Stimulated activated naive B cell treated with anti-CD40 and anti-IgM and Interleukin-4, amounts not matched to agents 10 μg/mL and 1 μg/mL and 100 μg/mL, for 72 hours (primary cell): ENCODE measurements around the gene STRN3.
"Not testable (repeated sequence)": the region's sequence is repeated elsewhere in the genome, so short reads cannot be mapped to it uniquely, and the experiment has no call there.

Source experiments
- ATAC-seq, 2 donors: fragments of 150-1000 bp; cut with Tn5 transposase; replicated peaks; 2 replicates each; pipeline ENCODE4 v1.10.0; 2021; ENCODE audit warnings: moderate library complexity in 1 of 2
- DNase-seq: peaks from one replicate; pipeline ENCODE4 v3.0.0; 2021
- H3K27ac Mint-ChIP-seq: one replicate; pipeline ENCODE4 v1.8.0; 2022; ENCODE audit warnings: mild to moderate bottlenecking, mixed read lengths
- H3K27me3 Mint-ChIP-seq, 2 donors: one replicate each; pipeline ENCODE4 v1.8.0; 2022; ENCODE audit warnings: mixed read lengths in 2 of 2
- H3K36me3 Mint-ChIP-seq, 2 donors: one replicate each; pipeline ENCODE4 v1.8.0; 2022; ENCODE audit warnings: mixed read lengths in 2 of 2, mild to moderate bottlenecking in 1 of 2
- H3K4me1 Mint-ChIP-seq, 2 donors: one replicate each; pipeline ENCODE4 v1.8.0; 2022; ENCODE audit warnings: mixed read lengths in 2 of 2, mild to moderate bottlenecking in 1 of 2
- H3K4me3 Mint-ChIP-seq, 2 donors: one replicate each; pipeline ENCODE4 v1.8.0; 2022; ENCODE audit warnings: mild to moderate bottlenecking in 2 of 2, mixed read lengths in 2 of 2, moderate library complexity in 1 of 2
- H3K9me3 Mint-ChIP-seq, 2 donors: one replicate each; pipeline ENCODE4 v1.8.0; 2022; ENCODE audit warnings: mixed read lengths in 2 of 2, mild to moderate bottlenecking in 1 of 2

Gene STRN3

GRCh38 chr14:30914812-30915211 lies 111.4 kb downstream of the STRN3 start:
- ATAC-seq: no peak
- DNase-seq: no peak
- H3K4me3 Mint-ChIP-seq: no peak overlapping the region
- peaks cover 12 to 21% of the 10 kb centered on the region in 2 donors for H3K36me3 Mint-ChIP-seq
- H3K27me3 Mint-ChIP-seq: no peaks in the 10 kb centered on the region
- no peak overlapping the region for H3K27ac Mint-ChIP-seq
- no peaks in the 10 kb centered on the region for H3K4me1 Mint-ChIP-seq
- no peaks in the 10 kb centered on the region for H3K9me3 Mint-ChIP-seq

GRCh38 chr14:30908826-30909225 lies 117.4 kb downstream of the STRN3 start:
- ATAC-seq (no peak), DNase-seq (no peak)
- Mint-ChIP-seq H3K4me3 (no peak overlapping the region), H3K9me3 (no peaks in the 10 kb centered on the region), H3K27me3 (no peaks in the 10 kb centered on the region), H3K27ac (no peak overlapping the region), H3K4me1 (no peaks in the 10 kb centered on the region), H3K36me3 (peaks cover 14 to 20% of the 10 kb centered on the region in 2 donors)

- Mint-ChIP-seq H3K9me3 (no peaks in the 10 kb centered on the region), H3K36me3 (peaks cover 14 to 20% of the 10 kb centered on the region in 2 donors), H3K4me1 (no peaks in the 10 kb centered on the region), H3K4me3 (no peak overlapping the region), H3K27ac (no peak overlapping the region), H3K27me3 (no peaks in the 10 kb centered on the region)
- ATAC-seq (no peak), DNase-seq (no peak)
Observed at GRCh38 chr14:30907659-30908057, 118.5 kb downstream of the STRN3 start.

GRCh38 chr14:30906752-30907658 lies 119.2 kb downstream of the STRN3 start:
- Mint-ChIP-seq H3K9me3 (no peaks in the 10 kb centered on the region), H3K36me3 (peaks cover 15 to 20% of the 10 kb centered on the region in 2 donors), H3K27ac (no peak overlapping the region), H3K27me3 (no peaks in the 10 kb centered on the region), H3K4me3 (no peak overlapping the region), H3K4me1 (no peaks in the 10 kb centered on the region)
- DNase-seq: no peak
- ATAC-seq: peak in 1 of 2 donors; percentile 51

- Mint-ChIP-seq H3K27ac (no peak overlapping the region), H3K27me3 (no peaks in the 10 kb centered on the region), H3K4me1 (peaks cover 0 to 3% of the 10 kb centered on the region in 2 donors), H3K36me3 (peaks cover 17 to 29% of the 10 kb centered on the region in 2 donors), H3K4me3 (no peak overlapping the region), H3K9me3 (no peaks in the 10 kb centered on the region)
- DNase-seq (no peak), ATAC-seq (no peak)
Observed at GRCh38 chr14:30903285-30904124, 122.7 kb downstream of the STRN3 start.

GRCh38 chr14:30897121-30897520 lies 129.1 kb downstream of the STRN3 start:
- not testable (repeated sequence) for DNase-seq, ATAC-seq, H3K9me3 Mint-ChIP-seq, H3K4me3 Mint-ChIP-seq, H3K4me1 Mint-ChIP-seq, H3K27me3 Mint-ChIP-seq, H3K27ac Mint-ChIP-seq
- peaks cover 10 to 44% of the 10 kb centered on the region in 2 donors for H3K36me3 Mint-ChIP-seq

GRCh38 chr14:30896435-30896834 lies 129.7 kb downstream of the STRN3 start:
- Mint-ChIP-seq H3K4me1 (peaks cover 0 to 6% of the 10 kb centered on the region in 2 donors), H3K27me3 (no peaks in the 10 kb centered on the region), H3K4me3 (no peak overlapping the region), H3K36me3 (peaks cover 7 to 41% of the 10 kb centered on the region in 2 donors), H3K27ac (no peak overlapping the region), H3K9me3 (no peaks in the 10 kb centered on the region)
- no peak for DNase-seq
- no peak for ATAC-seq

GRCh38 chr14:30894923-30895515 lies 131.2 kb downstream of the STRN3 start:
- ATAC-seq (no peak), DNase-seq (no peak)
- Mint-ChIP-seq H3K27me3 (no peaks in the 10 kb centered on the region), H3K4me1 (peaks cover 0 to 6% of the 10 kb centered on the region in 2 donors), H3K4me3 (no peak overlapping the region), H3K36me3 (peaks cover 7 to 35% of the 10 kb centered on the region in 2 donors), H3K27ac (no peak overlapping the region), H3K9me3 (no peaks in the 10 kb centered on the region)

- Mint-ChIP-seq H3K27me3 (no peaks in the 10 kb centered on the region), H3K4me1 (peaks cover 0 to 3% of the 10 kb centered on the region in 2 donors), H3K27ac (no peak overlapping the region), H3K36me3 (peaks cover 4 to 26% of the 10 kb centered on the region in 2 donors), H3K4me3 (no peak overlapping the region), H3K9me3 (no peaks in the 10 kb centered on the region)
- DNase-seq (no peak), ATAC-seq (no peak)
Observed at GRCh38 chr14:30893819-30894218, 132.4 kb downstream of the STRN3 start.

- H3K36me3 Mint-ChIP-seq: no peaks in the 10 kb centered on the region
- no peaks in the 10 kb centered on the region for H3K27me3 Mint-ChIP-seq
- no peak overlapping the region for H3K4me3 Mint-ChIP-seq
- no peak overlapping the region for H3K27ac Mint-ChIP-seq
- DNase-seq (no peak), ATAC-seq (no peak)
- no peaks in the 10 kb centered on the region for H3K4me1 Mint-ChIP-seq
- no peaks in the 10 kb centered on the region for H3K9me3 Mint-ChIP-seq
Observed at GRCh38 chr14:30889244-30889594, 137.0 kb downstream of the STRN3 start.

GRCh38 chr14:30888480-30889243 lies 137.5 kb downstream of the STRN3 start:
- DNase-seq: no peak
- ATAC-seq: no peak
- no peaks in the 10 kb centered on the region for H3K27me3 Mint-ChIP-seq
- peak overlapping the region; percentile 42 for H3K27ac Mint-ChIP-seq
- no peak overlapping the region for H3K4me3 Mint-ChIP-seq
- H3K36me3 Mint-ChIP-seq: no peaks in the 10 kb centered on the region
- no peaks in the 10 kb centered on the region for H3K4me1 Mint-ChIP-seq
- H3K9me3 Mint-ChIP-seq: no peaks in the 10 kb centered on the region

GRCh38 chr14:30885840-30886740 lies 140.1 kb downstream of the STRN3 start:
- Mint-ChIP-seq H3K4me1 (no peaks in the 10 kb centered on the region), H3K4me3 (no peak overlapping the region), H3K36me3 (no peaks in the 10 kb centered on the region), H3K27me3 (no peaks in the 10 kb centered on the region), H3K27ac (no peak overlapping the region), H3K9me3 (no peaks in the 10 kb centered on the region)
- peak; percentile 45 to 54 for ATAC-seq
- DNase-seq: no peak

GRCh38 chr14:30884901-30885300 lies 141.3 kb downstream of the STRN3 start:
- H3K4me3 Mint-ChIP-seq: no peak overlapping the region
- no peaks in the 10 kb centered on the region for H3K36me3 Mint-ChIP-seq
- H3K4me1 Mint-ChIP-seq: no peaks in the 10 kb centered on the region
- no peaks in the 10 kb centered on the region for H3K9me3 Mint-ChIP-seq
- no peak for DNase-seq
- ATAC-seq: no peak
- H3K27ac Mint-ChIP-seq: no peak overlapping the region
- H3K27me3 Mint-ChIP-seq: no peaks in the 10 kb centered on the region
